ENCODE measurements around the gene CFDP1. TPM values are rescaled to one million over a fixed set of nuclear protein-coding genes. Genes with fewer than 3 reads are reported as not detected.

The CFDP1 gene
- total RNA-seq, 2 donors from 2014 or later, result 35.1 to 52.3 TPM

DNA sequence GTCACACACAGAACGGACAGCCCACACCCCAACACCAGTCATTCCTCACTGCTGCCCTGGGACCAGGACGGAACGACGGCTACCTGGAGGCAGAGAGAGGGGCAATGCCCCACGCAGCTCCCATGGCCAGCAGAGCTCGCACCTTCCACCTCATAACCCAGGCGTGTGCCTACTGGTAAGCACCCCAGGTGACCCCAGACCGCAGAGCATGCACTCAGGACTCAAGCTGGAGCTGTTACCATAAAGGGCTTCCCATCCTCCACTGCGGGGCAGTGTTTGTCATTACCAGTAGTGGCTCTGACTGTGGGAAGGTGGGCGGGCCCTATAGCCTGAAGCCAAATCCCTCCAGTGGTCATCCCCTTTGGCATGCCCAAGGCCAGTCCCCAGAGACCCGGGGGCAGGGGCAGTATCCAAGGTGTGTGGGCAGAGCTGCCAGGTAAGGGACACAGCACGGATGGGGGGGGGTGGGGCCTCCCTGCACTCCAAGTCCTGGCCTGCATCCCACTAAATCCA is 177.2 kb downstream of the CFDP1 start:
- Mint-ChIP-seq H3K36me3 (ENCODE audit: low read depth) (no peaks in the 10 kb centered on the region), H3K4me1 (no peaks in the 10 kb centered on the region), H3K27me3 (peaks cover 19% of the 10 kb centered on the region), H3K27ac (no peak overlapping the region), H3K9me3 (no peaks in the 10 kb centered on the region), H3K4me3 (no peak overlapping the region)
- ATAC-seq (replicated peaks), result no peak

GRCh38 chr16:75254359-75254837 is 178.9 kb downstream of the CFDP1 start:
- Mint-ChIP-seq H3K9me3 (no peaks in the 10 kb centered on the region), H3K36me3 (ENCODE audit: low read depth) (no peaks in the 10 kb centered on the region), H3K4me1 (no peaks in the 10 kb centered on the region), H3K4me3 (no peak overlapping the region), H3K27ac (no peak overlapping the region), H3K27me3 (peaks cover 22% of the 10 kb centered on the region)
- ATAC-seq (replicated peaks), result no peak

DNA sequence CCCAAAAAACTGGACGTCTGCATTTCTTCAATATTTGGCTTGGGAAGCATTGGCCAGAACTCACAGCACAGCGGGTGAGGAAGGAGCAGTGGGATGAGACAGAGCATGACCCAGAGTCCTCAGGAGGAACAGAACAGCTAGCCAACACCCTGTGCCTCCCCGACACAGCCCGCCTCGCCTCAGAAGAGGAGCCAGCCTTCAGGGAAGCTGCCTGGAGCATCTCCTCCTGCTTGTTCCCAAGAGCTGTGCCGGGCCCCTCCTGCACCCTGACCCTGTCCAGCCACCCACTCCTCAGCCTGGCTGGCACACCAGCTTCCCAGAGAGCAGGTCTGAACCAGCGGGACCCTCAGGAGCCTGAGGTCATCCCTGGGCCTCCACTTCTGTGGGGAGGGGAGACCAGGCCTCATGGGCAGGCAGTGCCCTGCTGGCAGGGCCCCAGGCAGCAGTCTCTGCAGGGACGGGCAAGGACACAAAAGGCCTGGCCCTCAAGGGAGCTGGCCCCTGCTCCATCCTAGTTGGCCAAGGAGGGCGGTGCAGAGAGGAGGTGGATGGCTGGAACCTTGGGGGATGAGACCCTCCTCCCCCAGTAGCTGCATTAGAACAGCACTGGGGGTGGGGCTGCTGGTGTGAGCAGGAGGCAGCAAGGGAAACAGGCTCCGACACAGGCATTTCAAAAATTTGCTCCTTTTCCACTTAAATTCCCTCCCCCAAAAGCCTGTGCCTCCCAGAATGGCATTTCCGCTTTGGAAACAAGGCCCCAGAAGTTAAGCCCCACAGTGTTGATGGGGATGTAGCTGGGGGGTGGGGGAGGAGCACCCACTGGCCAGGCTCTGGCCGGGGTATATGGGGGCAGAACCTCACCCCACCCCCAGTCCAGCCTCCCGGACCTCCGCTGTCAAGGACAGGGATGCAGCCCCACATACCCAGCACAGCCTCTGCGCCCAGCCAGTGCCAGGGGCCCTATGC is 180.1 kb downstream of the CFDP1 start:
- Mint-ChIP-seq H3K36me3 (ENCODE audit: low read depth) (no peaks in the 10 kb centered on the region), H3K4me3 (no peak overlapping the region), H3K4me1 (no peaks in the 10 kb centered on the region), H3K9me3 (no peaks in the 10 kb centered on the region), H3K27ac (no peak overlapping the region), H3K27me3 (peaks cover 21% of the 10 kb centered on the region)
- ATAC-seq (replicated peaks), result no peak

DNA sequence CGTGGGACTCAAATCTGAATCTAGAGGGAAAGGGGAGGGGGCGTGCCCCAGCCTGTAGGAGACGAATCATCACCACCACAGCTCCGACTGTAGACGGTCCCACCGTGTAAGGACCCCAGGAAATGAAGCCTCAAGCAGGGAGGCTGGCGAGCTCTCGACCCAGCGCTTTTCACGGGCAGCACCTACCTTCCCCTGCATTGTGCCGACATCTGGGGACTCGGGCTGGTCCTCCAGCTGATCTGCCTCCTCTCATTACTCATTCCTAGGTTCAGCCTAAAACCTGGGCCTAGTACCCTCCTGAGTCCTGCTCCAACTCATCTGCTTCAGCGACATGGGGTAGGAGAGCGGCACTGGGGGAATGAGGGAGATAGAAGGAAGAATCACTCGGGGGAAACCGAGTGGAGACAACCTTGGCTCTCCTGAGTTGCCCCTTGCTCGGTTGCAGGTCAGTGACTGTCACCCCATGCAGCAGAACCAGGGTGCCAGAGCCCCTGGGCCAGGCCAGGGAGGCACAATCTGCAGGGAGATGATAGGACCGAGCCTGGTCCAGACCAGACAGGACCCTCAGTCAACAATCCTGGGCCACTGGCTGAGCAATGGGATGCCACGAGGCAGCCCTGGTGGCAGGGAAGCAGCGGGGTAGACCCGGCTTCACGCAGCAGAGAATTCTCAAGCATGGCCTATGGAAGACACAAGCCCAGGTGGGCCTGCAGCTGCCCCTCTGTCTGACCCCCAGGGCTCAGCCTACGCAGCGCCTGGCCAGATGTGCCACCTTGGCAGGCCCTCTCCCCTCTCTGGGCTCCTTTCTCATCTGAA is 181.0 kb downstream of the CFDP1 start:
- H3K27ac Mint-ChIP-seq, result no peak overlapping the region
- H3K36me3 Mint-ChIP-seq (ENCODE audit: low read depth), result no peaks in the 10 kb centered on the region
- ATAC-seq (replicated peaks), result no peak
- H3K4me3 Mint-ChIP-seq, result peak overlapping the region; percentile 58
- peaks cover 18% of the 10 kb centered on the region for H3K27me3 Mint-ChIP-seq
- H3K4me1 Mint-ChIP-seq, result no peaks in the 10 kb centered on the region
- no peaks in the 10 kb centered on the region for H3K9me3 Mint-ChIP-seq

DNA sequence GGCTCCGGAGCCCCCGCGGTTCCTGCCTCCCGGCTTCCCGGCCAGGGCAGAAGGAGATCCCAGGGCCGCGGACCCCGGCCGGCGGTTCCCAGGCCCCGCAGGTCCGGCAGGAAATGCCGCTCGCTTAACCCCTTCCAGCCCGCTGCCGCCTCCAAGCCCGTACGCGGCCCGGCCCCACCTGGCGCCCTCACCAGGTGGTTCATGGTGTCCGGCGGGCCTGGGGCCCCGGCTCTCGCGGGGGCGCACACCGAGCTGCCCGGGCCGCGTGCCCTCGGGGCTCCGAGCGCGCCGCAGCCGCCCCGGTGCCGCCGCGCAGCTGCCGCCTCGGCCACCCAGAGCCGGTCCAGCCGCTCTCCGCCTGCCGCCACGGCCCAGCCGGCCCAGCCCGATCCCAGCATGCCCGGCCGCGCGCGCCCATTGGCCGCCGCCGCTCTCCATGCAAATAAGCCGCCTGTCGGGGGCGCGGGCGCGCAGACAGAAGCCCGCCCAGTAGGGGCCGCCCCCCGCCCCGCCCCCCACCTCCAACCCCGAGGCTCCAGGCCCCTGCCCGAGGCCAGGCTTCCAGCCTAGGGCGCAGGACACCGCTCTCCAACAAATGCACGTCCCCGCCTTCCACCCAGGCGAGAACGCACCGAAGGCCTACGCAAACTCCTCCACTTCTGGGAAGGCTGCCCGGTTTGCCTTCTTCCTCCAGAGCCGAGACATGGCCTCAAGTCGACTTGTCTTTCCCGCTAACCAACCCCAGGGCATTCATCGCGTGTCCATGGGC is 181.8 kb downstream of the CFDP1 start, which contains the start of gene BCAR1:
Gene BCAR1 (minus strand): TSS at position 345 of the 769 bp plus-strand sequence. CDS start 142 bp downstream, at position 203.
- H3K27ac Mint-ChIP-seq, result no peak within 1 kb of the TSS
- peaks cover 18% of the 10 kb centered on the region for H3K27me3 Mint-ChIP-seq
- H3K4me3 Mint-ChIP-seq, result peak within 1 kb of the TSS; percentile 58
- no peaks in the 10 kb centered on the region for H3K36me3 Mint-ChIP-seq (ENCODE audit: low read depth)
- ATAC-seq (replicated peaks), result peak; percentile 26
- H3K4me1 Mint-ChIP-seq, result no peaks in the 10 kb centered on the region
- H3K9me3 Mint-ChIP-seq, result no peaks in the 10 kb centered on the region

- no peaks in the 10 kb centered on the region for H3K36me3 Mint-ChIP-seq (ENCODE audit: low read depth)
- no peaks in the 10 kb centered on the region for H3K9me3 Mint-ChIP-seq
- H3K4me3 Mint-ChIP-seq, result peak overlapping the region; percentile 42
- no peaks in the 10 kb centered on the region for H3K4me1 Mint-ChIP-seq
- no peak overlapping the region for H3K27ac Mint-ChIP-seq
- ATAC-seq (replicated peaks), result peak; percentile 30
- H3K27me3 Mint-ChIP-seq, result peaks cover 18% of the 10 kb centered on the region
Observed at GRCh38 chr16:75250809-75251279, 182.5 kb downstream of the CFDP1 start.

DNA sequence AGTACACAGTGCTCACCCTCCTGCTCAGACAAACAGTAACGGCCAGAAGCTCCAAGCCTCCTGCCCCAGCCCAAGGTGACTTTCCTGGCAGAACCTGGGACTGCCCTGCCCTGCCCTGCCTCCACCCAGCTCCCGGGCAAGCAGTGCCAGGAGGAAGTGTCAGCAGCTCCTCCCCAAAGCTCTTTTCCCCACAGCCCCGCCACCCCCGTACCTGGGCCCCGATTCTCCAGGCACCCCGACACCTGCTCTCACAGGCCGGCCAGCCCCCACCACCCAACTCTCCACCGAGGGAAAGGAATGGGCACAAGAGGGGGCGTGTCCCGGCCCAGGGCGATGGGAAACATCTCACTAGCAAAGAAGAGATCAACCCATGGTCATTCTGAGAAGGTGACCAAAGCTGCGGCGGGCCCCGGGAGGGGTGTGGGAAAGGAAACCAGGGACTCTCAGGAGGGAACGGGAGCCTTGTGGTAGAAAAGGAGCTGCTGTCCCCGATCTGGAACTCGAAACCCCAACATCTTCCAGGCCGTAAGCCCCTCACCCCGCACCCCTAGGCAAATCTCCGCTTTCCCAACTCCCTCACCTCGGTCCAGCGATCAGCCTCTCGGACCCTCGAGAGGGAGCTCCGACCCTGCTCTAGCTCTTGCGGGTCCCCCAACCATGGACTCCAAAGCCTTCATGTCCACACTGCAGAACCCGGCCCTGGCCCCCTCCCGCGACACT is 183.1 kb downstream of the CFDP1 start:
- no peak for ATAC-seq (replicated peaks)
- Mint-ChIP-seq H3K36me3 (ENCODE audit: low read depth) (no peaks in the 10 kb centered on the region), H3K4me3 (peak overlapping the region; percentile 42), H3K9me3 (no peaks in the 10 kb centered on the region), H3K27ac (no peak overlapping the region), H3K4me1 (no peaks in the 10 kb centered on the region), H3K27me3 (peaks cover 18% of the 10 kb centered on the region)

- H3K36me3 Mint-ChIP-seq (ENCODE audit: low read depth), result no peaks in the 10 kb centered on the region
- no peak for ATAC-seq (replicated peaks)
- no peaks in the 10 kb centered on the region for H3K4me1 Mint-ChIP-seq
- H3K4me3 Mint-ChIP-seq, result no peak overlapping the region
- H3K27ac Mint-ChIP-seq, result no peak overlapping the region
- no peaks in the 10 kb centered on the region for H3K9me3 Mint-ChIP-seq
- peaks cover 11% of the 10 kb centered on the region for H3K27me3 Mint-ChIP-seq
Observed at GRCh38 chr16:75249441-75249840, 183.9 kb downstream of the CFDP1 start.

DNA sequence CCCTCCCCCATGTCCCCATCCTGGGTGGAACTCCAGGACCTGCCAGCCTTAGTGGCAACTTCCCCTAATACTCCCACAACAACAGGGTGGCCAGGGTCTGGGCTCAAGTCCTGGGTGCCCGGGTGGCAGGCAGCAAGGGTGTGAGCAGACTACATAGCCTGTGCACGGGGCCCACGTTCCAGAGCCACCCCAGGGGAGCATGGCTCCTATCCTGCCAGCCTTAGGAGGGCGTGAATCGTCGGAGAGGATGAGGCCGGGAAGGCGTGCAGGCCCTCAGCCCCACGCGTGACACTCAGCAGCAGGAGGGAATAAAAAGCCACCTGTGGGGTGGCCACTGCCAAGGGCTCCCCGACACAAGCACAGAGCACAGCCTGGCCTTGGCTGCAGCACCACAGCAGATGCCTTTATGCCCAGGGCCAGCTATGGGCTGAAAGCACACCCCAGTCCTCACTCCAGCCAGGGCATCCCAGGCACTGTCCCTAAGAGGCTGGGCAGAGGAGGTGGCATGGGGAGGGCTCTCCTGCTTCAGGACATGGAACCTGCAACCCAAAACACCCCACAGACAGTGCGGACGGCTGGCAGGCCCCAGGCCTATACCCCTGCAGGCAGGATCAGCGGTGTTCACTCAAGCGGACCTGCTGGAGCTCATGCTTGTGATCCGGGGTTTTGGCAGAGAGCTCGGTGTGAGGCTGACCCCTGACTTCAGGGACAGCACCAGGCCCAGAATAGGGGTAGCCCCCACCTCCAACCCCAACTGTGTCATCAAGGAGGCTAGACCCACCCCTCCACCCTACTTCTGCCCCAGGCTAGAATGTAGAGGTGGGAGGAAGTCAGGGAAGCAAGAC is 184.5 kb downstream of the CFDP1 start:
- no peaks in the 10 kb centered on the region for H3K4me1 Mint-ChIP-seq
- no peaks in the 10 kb centered on the region for H3K36me3 Mint-ChIP-seq (ENCODE audit: low read depth)
- H3K4me3 Mint-ChIP-seq, result no peak overlapping the region
- H3K27me3 Mint-ChIP-seq, result peaks cover 9% of the 10 kb centered on the region
- H3K9me3 Mint-ChIP-seq, result no peaks in the 10 kb centered on the region
- no peak for ATAC-seq (replicated peaks)
- H3K27ac Mint-ChIP-seq, result no peak overlapping the region

- Mint-ChIP-seq H3K9me3 (no peaks in the 10 kb centered on the region), H3K4me1 (no peaks in the 10 kb centered on the region), H3K4me3 (no peak overlapping the region), H3K27ac (no peak overlapping the region), H3K27me3 (peaks cover 9% of the 10 kb centered on the region), H3K36me3 (ENCODE audit: low read depth) (no peaks in the 10 kb centered on the region)
- no peak for ATAC-seq (replicated peaks)
Observed at GRCh38 chr16:75248142-75248535, 185.2 kb downstream of the CFDP1 start.

DNA sequence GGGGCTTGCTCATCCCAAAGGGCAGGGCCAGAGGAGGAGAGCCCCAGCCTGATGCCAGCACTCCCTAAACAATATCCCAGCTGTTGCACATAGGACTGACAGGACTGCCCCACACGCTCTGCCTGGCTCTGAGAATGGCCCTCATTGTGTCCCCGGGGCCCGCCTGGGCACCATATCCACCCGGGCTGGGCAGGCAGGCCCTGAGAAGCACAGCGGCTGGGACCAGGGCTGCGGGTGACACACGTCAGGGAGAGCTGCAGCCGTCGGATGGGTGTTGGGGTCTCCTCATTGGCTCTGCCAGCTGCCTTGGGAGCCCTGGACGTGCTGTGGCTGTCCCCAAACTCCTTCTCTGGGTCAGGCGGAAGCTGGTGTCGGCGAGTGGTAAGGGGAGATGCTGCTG is 186.1 kb downstream of the CFDP1 start:
- Mint-ChIP-seq H3K4me1 (no peaks in the 10 kb centered on the region), H3K9me3 (no peaks in the 10 kb centered on the region), H3K36me3 (ENCODE audit: low read depth) (no peaks in the 10 kb centered on the region), H3K27me3 (peaks cover 9% of the 10 kb centered on the region), H3K27ac (no peak overlapping the region), H3K4me3 (no peak overlapping the region)
- no peak for ATAC-seq (replicated peaks)

GRCh38 chr16:75246504-75247205 is 186.6 kb downstream of the CFDP1 start:
- Mint-ChIP-seq H3K27ac (no peak overlapping the region), H3K9me3 (no peaks in the 10 kb centered on the region), H3K36me3 (ENCODE audit: low read depth) (no peaks in the 10 kb centered on the region), H3K4me3 (no peak overlapping the region), H3K4me1 (no peaks in the 10 kb centered on the region), H3K27me3 (peaks cover 3% of the 10 kb centered on the region)
- ATAC-seq (replicated peaks), result no peak
